HT-29 (cell line): ENCODE measurements around the gene DGCR2. TPM values are rescaled to one million over a fixed set of nuclear protein-coding genes. Genes with fewer than 3 reads are reported as not detected.

Experiments
- small RNA-seq: library from RNA; depleted of rRNA; stranded (forward); fragments of <200 nt; gene quantifications from one replicate; pipeline ENCODE3, GENCODE V24; 2014
- total RNA-seq: library from RNA; depleted of rRNA; stranded (reverse); fragments of >200 nt; shearing (Covaris generic); gene quantifications from 2 replicates; pipeline ENCODE4 v1.2.3, GENCODE V29; 2014; rRNA removed

DGCR2 gene
- total RNA-seq, 1 experiment from 2014 or later = 114 TPM

Small RNAs within 50 kb of the gene (small RNA-seq; reads per million reads assigned to genes)
- not detected for gene RF00019

Other genes with a start within 250 kb of the DGCR2 start
- gene DGCR6, start 216.1 kb downstream of the DGCR2 start, total RNA-seq = 0.70 and 2.2 TPM in 2 replicates
- gene PRODH, start 186.1 kb downstream of the DGCR2 start, total RNA-seq = 1.4 and 2.0 TPM in 2 replicates
- gene TSSK2, start 8.9 kb upstream of the DGCR2 start, total RNA-seq = not detected in 2 replicates
- 18.1 and 23.4 TPM in 2 replicates for gene ESS2, start 22.2 kb upstream of the DGCR2 start, total RNA-seq
- gene GSC2, start 27.9 kb upstream of the DGCR2 start, total RNA-seq = not detected in 2 replicates
- 462 and 466 TPM in 2 replicates for gene SLC25A1, start 56.3 kb upstream of the DGCR2 start, total RNA-seq
- gene CLTCL1, start 169.3 kb upstream of the DGCR2 start, total RNA-seq = 0.18 and 0.47 TPM in 2 replicates